Ectodermal cell (in vitro differentiated cells): ENCODE data around the gene TGFBI.

Experiments
- H3K27ac ChIP-seq: 2 replicates; pipeline ENCODE4 v1.7.0; 2013; ENCODE audit warnings: mild to moderate bottlenecking, low read depth, low read length; ENCODE audit not compliant: insufficient read depth, poor library complexity, severe bottlenecking
- H3K27me3 ChIP-seq: 2 replicates; pipeline ENCODE4 v1.7.0; 2013; ENCODE audit warnings: mild to moderate bottlenecking, low read length; ENCODE audit not compliant: insufficient read depth, control insufficient read depth, poor library complexity, severe bottlenecking
- H3K36me3 ChIP-seq: one replicate; pipeline ENCODE4 v1.7.0; 2013; ENCODE audit warnings: low read length; ENCODE audit not compliant: control insufficient read depth, insufficient read depth
- H3K4me1 ChIP-seq: one replicate; pipeline ENCODE4 v1.7.0; 2013; ENCODE audit warnings: low read length; ENCODE audit not compliant: control insufficient read depth, insufficient read depth
- H3K4me3 ChIP-seq: 2 replicates; pipeline ENCODE4 v1.7.0; 2013; ENCODE audit warnings: low read depth, low read length, control low read depth; ENCODE audit not compliant: insufficient read depth
- H3K9me3 ChIP-seq: 2 replicates; pipeline ENCODE4 v1.7.0; 2013; ENCODE audit warnings: mild to moderate bottlenecking, low read length, moderate library complexity; ENCODE audit not compliant: control insufficient read depth
- WGBS, 2 experiments: methylation state at CpG; one replicate each; pipeline ENCODE4 v1.1.7; 2013; ENCODE audit warnings: missing lambda C conversion rate in 2 of 2; 5-methylcytosine and 5-hydroxymethylcytosine counted together

TGFBI gene

DNA sequence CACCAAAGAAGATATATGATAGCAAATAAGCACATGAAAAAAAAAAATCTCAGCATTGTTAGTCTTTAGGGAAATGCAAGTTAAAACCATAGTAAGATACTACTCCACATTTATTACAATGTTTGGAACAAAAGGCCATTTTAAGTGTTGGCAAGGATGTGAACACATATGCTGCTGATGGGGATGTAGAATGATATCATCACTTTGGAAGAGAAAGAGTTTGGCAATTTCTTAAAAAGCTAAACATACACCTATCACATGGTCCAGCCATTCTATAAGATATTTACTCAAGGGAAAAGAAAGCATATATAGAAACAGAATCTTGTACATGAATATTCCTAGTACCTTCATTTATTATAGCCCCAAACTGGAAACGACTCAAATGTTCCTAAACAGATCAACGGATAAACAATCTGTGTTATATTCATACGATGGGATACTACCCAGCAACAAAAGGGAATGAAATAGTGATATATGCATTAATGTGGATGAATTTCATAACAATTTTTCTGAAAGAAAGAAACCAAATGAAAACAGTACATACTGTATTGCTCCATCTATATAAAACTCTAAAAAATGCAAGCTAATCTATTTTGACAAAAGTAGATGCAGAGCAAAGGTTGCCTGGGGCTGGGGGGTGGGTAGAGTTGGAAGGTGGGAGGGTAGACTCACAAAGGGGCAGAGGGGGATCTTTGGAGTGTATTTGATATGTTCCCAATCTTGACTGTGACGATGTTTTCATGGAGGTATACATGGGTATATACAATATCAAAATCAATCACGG is 58.2 kb downstream of the TGFBI start:
- Histone ChIP-seq H3K9me3 (no peaks in the 10 kb centered on the region), H3K36me3 (no peaks in the 10 kb centered on the region), H3K27ac (no peak overlapping the region), H3K4me1 (no peaks in the 10 kb centered on the region), H3K4me3 (no peak overlapping the region), H3K27me3 (no peaks in the 10 kb centered on the region)
- WGBS, 2 experiments: 87 to 100% methylated on average over 2 to 5 of the region's 5 CpGs

DNA sequence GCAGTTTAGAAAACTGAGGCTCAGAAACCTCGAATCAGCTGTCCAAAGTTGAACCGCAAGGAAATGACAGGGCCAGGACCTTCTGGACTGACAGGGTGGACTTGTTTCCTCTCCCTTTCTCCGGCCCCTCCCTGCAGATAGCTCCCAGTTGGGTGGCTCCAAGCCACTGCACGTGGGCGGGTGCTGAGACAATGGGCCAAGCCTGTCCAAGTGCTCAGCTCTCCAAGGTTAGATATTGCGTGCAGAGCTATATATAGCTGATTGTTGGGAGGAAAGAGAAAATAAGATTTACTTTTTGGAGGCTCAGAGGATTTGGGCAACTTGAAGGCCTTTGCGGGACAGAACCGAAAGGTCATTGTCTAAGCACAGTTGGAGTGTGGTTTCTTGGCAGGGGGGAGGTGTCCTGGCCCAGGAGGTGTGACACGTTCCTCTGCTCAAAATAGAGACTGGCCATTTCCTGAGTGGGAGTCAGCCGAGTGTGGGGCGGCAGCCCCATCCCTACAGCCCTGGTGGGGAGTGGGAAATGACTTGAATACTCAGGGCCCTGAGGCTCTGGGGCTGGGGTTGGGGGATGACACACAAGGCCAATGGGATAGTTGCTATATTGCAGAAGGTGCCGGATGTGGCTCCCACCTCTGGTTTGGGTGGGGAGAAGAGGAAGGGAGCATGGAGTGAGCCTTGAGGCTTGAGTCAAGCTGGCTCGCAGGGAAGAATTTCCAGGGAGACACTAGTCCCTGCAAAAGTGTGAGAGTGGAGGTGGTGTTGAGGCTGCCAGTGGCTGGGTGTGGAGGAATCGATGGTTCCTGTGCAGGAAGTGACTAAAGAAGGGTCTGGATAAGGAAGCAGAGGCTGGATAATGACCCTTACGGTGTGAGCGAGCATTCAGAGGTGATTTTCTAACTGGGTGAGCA is 59.4 kb downstream of the TGFBI start:
- 86 to 87% methylated on average over 16 of the region's 16 CpGs for WGBS, 2 experiments

DNA sequence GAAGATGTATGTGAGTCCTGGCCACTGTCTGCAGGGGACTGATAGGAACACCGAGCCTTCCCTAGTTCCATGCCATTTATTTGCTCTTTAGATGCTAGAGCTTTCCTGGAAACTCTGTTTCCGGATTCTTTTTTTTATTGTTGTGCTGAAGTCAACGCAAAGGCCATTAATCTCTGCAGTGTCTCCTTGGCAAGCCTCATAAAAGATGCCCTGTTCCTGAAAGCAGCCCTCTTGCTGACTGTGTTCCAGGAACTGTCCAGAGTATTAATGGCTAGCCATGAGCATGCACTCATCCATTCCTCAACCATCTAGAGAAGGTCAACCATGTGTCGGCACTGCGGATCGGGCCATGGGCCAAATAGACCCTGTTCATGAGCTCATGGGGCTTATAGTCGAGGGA is 61.0 kb downstream of the TGFBI start:
- whole genome bisulfite sequencing, 2 experiments: 95% methylated on average over 7 of the region's 7 CpGs
- H3K4me3 ChIP-seq: no peak overlapping the region
- H3K27ac ChIP-seq: no peak overlapping the region
- no peaks in the 10 kb centered on the region for H3K27me3 ChIP-seq
- no peaks in the 10 kb centered on the region for H3K4me1 ChIP-seq
- H3K9me3 ChIP-seq: no peaks in the 10 kb centered on the region
- H3K36me3 ChIP-seq: no peaks in the 10 kb centered on the region

More for the DNA sequence above, 59.4 kb downstream of the TGFBI start:
- Histone ChIP-seq H3K4me1 (no peaks in the 10 kb centered on the region), H3K27me3 (no peaks in the 10 kb centered on the region), H3K36me3 (no peaks in the 10 kb centered on the region), H3K4me3 (no peak overlapping the region), H3K9me3 (no peaks in the 10 kb centered on the region), H3K27ac (no peak overlapping the region)

DNA sequence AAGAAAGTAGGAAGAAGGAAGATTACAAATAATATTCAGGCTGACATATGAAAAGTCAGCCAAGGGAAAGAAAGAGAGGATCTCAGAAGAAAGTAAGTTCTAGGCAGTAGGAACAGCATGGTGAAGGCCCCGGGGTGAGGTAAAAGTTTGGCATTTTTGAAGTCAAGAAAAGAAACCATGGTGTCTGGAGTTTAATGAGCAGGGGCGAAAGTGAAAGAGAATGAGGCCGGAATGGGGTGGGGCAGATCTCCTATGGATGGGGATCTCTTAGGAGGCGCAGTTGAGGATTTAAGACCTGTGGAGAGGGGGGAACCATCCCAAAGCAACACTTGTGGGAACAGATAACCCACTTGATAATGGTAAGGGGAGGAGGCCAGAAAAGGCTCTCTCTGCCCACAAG is 61.5 kb downstream of the TGFBI start:
- no peaks in the 10 kb centered on the region for H3K27me3 ChIP-seq
- no peaks in the 10 kb centered on the region for H3K36me3 ChIP-seq
- no peak overlapping the region for H3K4me3 ChIP-seq
- WGBS, 2 experiments: 93 to 94% methylated on average over 4 of the region's 4 CpGs
- no peaks in the 10 kb centered on the region for H3K9me3 ChIP-seq
- no peaks in the 10 kb centered on the region for H3K4me1 ChIP-seq
- no peak overlapping the region for H3K27ac ChIP-seq

DNA sequence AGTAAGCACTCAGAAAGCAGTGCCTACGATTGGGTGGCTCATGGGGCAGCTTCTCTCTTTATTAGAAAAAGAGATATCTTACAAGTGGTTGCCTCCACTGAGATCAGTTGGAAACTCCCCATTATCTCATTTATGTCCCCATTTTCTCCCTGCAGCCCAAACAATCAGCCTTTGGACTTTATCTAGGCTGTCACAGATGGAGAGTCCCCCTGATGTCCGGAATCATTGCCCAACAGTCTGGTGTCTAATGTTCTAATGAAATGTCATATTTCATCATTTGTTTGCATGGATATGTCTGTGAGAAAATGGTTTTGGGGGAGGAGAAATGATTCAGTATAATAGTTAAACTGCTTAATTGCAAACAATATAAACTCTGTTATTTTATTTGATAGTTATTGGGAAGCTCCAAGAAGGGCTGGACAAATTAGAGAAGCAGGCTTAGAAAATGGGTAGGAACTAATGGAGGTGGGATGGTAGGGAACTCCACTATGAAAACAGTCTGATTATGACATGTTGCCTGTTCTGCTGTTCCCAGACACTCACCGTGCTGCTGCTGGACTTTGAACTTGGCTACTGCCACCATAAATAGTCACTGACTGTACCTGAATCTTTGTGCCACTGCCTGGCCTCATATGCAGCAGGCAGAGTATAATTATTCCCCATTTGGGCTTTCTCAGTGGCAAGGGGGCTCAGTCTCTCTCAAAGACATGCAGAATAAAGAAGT is 65.6 kb downstream of the TGFBI start:
- H3K36me3 ChIP-seq: no peaks in the 10 kb centered on the region
- H3K9me3 ChIP-seq: no peaks in the 10 kb centered on the region
- no peak overlapping the region for H3K4me3 ChIP-seq
- H3K27ac ChIP-seq: no peak overlapping the region
- no peaks in the 10 kb centered on the region for H3K4me1 ChIP-seq
- no peaks in the 10 kb centered on the region for H3K27me3 ChIP-seq
- 91 to 92% methylated on average over 3 of the region's 3 CpGs for WGBS, 2 experiments

DNA sequence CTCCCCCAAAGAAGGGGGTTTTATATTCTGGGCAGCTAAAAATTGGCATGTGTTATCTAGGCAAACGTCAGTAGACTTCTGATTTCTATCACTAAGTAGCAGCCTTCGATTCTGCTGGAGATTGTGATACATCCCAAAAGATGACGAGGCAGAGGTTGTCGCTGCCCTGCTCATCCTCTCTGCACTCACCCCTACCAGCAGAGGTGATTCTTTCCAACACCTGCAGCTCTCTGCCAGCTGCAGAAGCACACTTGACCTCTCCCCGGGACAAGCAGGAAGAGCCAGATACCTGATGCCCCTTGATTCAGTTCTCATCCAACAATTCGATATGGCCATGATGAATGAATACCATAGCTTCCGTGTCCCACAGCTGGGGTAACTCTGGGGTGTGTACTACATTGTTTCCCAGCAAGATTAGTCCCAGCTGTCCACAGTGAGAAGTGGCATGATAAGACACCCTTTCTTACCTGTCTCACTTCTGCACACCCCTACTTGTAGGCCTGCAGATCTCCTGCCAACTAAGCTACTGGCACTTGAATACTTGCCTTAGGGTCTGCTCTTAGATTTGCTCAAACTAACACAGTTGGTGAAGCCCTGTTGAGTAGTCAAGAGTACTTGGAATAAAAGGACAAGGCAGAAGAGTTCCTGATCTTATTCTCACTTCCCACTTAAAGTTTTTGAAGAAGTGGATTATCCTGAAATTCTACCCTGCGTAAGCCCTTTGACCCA is 66.3 kb downstream of the TGFBI start:
- 93% methylated on average over 8 of the region's 8 CpGs for WGBS, 2 experiments
- Histone ChIP-seq H3K4me1 (no peaks in the 10 kb centered on the region), H3K9me3 (no peaks in the 10 kb centered on the region), H3K27ac (no peak overlapping the region), H3K4me3 (no peak overlapping the region), H3K36me3 (no peaks in the 10 kb centered on the region), H3K27me3 (no peaks in the 10 kb centered on the region)

DNA sequence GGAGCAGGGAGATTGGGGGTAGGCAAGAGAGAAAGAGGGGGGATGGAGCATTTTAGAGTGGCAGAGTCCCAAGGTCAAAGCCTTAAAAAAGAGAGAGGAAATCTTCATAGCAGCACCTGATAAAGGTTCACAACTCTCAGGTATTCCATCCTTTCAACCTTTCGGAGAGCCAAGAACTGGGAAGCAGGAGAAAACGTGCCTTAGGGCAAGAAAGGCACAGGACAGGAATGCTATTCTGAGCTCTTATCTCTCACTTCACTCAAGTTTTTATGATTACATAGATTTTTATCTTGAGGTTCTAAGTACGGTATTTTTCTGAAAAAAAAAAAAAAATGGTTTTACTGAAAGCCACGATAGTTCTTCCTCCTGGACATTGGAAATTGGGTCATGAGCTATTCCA is 69.4 kb downstream of the TGFBI start:
- Histone ChIP-seq H3K4me1 (no peaks in the 10 kb centered on the region), H3K9me3 (no peaks in the 10 kb centered on the region), H3K4me3 (no peak overlapping the region), H3K36me3 (no peaks in the 10 kb centered on the region), H3K27ac (no peak overlapping the region), H3K27me3 (no peaks in the 10 kb centered on the region)
- 80 to 91% methylated on average over 4 of the region's 4 CpGs for WGBS, 2 experiments

DNA sequence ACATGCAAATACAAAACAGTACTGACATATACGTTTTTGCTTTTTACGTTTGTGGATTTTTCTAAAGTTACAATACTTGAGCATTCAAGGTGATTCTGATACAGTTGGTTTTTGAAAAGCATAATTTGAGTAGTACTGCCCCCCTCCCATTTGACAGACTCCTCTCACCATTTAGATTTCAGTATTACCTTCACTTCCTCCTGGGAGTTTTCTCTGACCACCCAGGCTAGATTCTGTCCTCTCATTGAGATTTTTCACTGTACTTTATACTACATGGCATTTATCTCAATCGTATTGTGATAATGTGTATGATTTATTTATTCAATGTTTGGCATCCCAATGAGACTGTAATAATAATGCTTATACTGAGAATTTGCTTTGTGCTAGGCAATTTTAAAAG is 71.1 kb downstream of the TGFBI start:
- WGBS, 2 experiments: 90 to 100% methylated on average over 2 of the region's 3 CpGs
- no peak overlapping the region for H3K4me3 ChIP-seq

DNA sequence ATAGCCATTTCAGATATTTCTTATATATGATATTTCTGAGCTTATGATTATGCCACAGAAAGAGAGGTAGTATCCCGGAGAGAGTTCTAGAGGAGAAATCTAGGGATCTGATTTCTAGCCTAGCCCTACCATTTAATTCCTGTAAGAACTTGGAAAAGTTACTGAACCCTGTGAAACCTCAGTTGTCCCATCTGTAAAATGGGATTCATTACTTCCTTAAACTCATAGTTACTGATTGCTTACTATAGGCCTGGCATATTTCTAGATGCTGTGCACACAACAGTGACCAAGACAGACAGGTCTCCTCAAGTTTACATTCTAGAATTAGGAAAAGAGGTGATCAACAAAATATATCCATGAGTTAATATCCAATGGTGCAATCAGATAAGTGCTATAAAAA is 73.1 kb downstream of the TGFBI start:
- H3K4me3 ChIP-seq: no peak overlapping the region
- no peaks in the 10 kb centered on the region for H3K36me3 ChIP-seq
- WGBS, 2 experiments: 77 to 100% methylated on average over 1 of the region's 1 CpG
- no peaks in the 10 kb centered on the region for H3K9me3 ChIP-seq
- no peaks in the 10 kb centered on the region for H3K4me1 ChIP-seq
- H3K27ac ChIP-seq: no peak overlapping the region
- H3K27me3 ChIP-seq: no peaks in the 10 kb centered on the region

More for the DNA sequence above, 71.1 kb downstream of the TGFBI start:
- Histone ChIP-seq H3K36me3 (no peaks in the 10 kb centered on the region), H3K27ac (no peak overlapping the region), H3K27me3 (no peaks in the 10 kb centered on the region), H3K4me1 (no peaks in the 10 kb centered on the region), H3K9me3 (no peaks in the 10 kb centered on the region)
